GM21723 (cell line): ENCODE measurements around the gene TMEM100.

ENCODE experiments used
- ATAC-seq: cut with Tn5 transposase; IDR thresholded peaks from one replicate; pipeline ENCODE4 v1.9.1; 2021; ENCODE audit warnings: mild to moderate bottlenecking, moderate library complexity; ENCODE audit not compliant: unreplicated experiment

Gene TMEM100

GRCh38 chr17:55720919-55721836 is 1.5 kb downstream of the TMEM100 start:
- no peak for ATAC-seq

- ATAC-seq: peak; percentile 56
Measured at GRCh38 chr17:55717898-55718735, 4.5 kb downstream of the TMEM100 start.

- ATAC-seq: no peak
Measured at GRCh38 chr17:55717432-55717831, 5.2 kb downstream of the TMEM100 start.

DNA sequence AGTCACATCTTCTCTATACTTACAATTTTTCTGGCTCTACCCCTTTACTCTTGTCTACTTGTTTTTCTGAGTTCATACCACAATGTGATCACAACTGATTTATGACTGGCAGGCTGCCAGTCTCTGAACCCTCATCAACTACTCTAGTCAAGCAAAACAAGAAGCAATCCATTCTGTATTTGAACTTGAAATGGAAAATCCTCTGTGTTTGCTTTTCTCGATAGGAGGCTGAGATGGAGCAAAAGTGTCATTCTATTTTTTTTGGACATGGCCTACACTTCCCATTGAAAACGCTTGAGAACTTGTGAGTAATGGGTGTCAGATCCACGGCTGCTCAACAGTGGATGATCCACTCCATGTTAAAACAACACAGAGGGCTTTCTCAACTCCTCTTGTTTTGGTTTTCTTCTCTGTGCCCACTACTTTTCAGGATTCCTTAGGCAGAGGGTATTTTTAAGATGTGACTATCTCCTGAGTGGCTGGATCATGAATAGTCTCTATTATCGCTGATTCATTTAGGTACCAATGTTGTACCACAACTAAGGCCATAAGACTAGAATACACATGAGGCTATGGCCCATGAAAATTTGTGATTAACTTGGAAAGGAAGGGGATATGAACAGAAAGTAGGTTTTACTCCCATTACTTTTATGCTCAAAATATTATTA is 11.7 kb downstream of the TMEM100 start:
- no peak for ATAC-seq

DNA sequence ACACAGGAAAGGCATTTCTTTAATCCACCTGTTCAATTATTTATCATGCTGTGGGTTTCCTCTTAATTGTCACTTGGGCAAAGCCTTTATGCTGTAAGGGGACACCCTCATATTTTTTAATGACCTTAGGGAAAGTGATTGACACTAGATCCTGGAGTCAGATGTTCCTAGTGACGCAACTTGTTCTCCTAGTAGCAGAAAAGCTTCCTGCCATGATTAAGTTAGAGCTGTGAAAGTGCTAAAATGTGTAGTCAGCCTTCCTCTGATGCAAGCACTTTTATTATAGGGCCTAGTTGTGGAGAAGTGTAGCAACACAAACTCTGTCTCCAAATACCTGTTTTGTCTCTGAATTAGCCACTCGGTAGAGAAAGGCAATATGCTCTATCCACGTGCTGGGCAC is 12.3 kb downstream of the TMEM100 start:
- ATAC-seq: no peak

DNA sequence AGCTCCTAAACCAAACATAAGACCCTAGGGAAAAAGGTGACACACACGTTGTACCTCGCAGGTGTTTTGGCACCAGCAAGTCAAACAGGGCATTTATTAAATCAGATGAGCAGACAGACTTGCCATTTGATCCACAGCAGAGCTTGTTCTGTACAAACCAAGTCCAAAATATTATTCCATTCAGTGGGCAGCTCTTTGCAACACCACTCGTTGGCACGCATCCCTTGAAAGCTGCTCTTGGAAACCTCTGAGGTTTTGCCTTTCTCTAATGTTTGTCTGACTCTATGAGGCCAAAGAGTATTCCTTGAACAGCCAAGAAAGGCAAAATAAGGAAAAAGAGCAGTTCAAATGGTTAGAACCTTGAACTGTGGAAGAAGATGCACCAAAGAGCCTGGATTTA is 12.7 kb downstream of the TMEM100 start:
- no peak for ATAC-seq

- no peak for ATAC-seq
Measured at GRCh38 chr17:55709440-55709839, 13.2 kb downstream of the TMEM100 start.

DNA sequence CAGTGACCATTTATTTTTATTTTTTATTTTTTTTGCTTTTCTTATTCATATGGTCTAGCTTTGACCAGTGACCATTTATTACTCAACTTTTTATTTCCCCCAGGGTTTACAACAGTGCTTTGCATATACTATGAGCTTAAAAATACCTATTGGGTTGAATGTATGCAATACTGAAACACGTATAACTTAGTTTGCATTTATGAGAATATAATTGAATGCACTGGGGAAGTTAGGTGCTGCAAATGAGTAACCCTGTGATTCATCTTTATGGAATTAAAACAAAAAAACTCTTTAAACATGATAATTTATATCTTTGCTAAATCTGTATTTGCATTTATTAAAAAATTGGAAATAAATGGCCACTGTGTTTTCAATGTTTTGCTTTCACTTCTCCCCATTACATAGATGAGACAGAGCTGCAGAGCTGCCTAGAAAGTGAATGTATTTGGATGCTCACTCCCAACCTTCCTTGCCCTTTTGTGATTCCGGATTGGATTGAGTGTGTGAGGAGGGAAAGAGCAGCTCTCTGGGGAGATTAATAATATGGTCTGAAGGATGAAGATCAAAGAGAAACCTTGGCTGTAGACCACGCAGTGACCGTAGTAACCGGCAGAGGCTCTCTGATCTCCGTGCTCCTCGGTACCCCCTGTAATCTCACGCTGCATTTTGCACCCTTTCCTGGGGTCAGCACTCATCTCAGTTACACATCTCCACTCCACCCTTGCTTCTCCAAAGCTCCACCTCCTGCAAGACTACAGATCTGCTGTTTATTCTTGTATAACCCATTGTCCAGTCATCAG is 14.3 kb downstream of the TMEM100 start:
- no peak for ATAC-seq

DNA sequence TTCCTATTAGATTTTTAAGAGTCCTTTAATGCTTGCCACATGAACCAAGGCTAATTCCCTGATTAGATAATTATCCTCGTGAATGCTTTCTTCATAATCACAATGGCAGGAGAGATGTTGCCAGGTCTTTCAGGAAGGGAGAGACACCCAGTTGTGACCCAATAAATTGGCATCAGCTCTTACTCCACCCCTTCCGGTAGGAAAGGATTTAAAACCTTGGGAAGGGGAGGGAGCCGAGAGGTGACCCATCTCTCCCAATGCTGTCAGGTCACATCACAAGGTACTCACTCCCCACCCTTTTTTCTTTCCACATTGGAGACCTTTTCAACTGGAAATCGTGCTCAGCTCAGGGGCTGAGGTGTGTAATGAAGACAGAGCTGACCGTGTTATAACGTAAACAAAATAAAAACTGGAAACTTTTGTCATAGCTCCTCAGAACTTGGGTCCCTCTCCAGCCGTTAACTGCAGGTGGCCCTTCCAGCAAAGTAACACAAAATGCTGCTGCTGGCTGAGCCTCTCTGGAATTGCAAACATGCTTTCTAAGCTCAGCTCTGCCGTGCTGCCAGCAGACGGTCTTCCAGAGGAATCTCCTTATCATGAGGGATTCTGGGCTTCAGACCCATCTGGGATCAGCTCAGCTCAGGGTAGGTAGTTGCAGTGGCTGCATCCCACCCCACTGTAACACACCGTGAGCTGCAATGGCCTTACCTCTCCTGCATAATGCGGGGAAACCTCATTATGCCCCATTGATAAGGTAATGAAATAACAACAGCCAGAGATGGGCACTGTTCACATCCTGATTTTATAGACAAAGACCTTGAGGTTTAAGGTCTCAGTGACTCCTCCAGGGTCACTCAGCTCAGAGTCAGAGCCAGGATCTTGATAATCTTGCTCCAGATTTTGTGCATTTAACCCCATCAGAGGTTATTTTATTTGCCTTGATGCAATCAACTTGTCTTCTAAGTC is 15.6 kb downstream of the TMEM100 start:
- no peak for ATAC-seq

GRCh38 chr17:55705847-55706246 is 16.8 kb downstream of the TMEM100 start:
- ATAC-seq: peak; percentile 77

GRCh38 chr17:55704401-55704800 is 18.3 kb downstream of the TMEM100 start:
- ATAC-seq: no peak

- no peak for ATAC-seq
Measured at GRCh38 chr17:55702150-55702549, 20.5 kb downstream of the TMEM100 start.

DNA sequence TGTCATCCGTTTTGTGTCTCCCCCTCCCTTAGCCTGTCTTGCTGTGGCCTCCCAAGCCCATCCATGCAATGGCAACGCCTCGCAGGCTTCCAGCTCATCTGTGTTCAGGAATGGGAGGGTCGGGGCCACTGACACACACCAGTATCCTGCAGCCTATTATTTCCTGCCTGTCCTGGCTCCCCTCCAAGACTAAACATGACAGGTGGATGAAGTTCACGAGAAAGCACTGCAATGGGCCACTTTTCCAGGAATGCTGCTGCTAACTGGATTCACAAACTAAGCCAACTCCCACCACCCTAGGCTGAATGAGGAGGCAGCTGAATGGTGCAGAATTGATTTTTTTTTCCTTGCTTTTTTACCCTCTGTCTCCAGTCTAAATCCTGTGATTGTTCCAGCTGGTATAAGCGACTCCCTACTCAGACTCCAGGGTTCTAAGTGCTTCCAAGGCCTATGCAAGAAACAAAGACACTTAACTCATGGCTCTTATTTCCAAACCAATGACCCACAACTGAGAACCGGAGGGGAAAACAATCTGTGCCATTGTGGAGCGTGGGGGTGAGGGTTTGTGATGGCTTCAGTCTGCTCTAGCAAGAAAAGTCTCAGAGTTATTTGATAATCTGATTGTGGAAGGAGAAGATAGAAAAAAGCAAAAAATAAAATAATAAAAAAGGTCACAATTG is 23.3 kb downstream of the TMEM100 start:
- no peak for ATAC-seq

GRCh38 chr17:55694286-55694910 is 28.3 kb downstream of the TMEM100 start:
- ATAC-seq: no peak

GRCh38 chr17:55693254-55694216 is 29.1 kb downstream of the TMEM100 start:
- ATAC-seq: no peak

GRCh38 chr17:55692276-55692675 is 30.4 kb downstream of the TMEM100 start:
- ATAC-seq: no peak

- ATAC-seq: no peak
Measured at GRCh38 chr17:55691666-55692065, 31.0 kb downstream of the TMEM100 start.
